Stomach (tissue), 4 donors: ENCODE measurements around the gene ERGIC3.

ENCODE experiments used
- POLR2A ChIP-seq, 4 donors: fragments of 450-650 bp; IDR thresholded peaks; one replicate each; pipeline ENCODE4 v1.6.1; 2016; ENCODE audit warnings: antibody characterized with exemption in 4 of 4, control low read depth in 2 of 4, mild to moderate bottlenecking in 1 of 4, moderate library complexity in 1 of 4
- POLR2AphosphoS5 ChIP-seq, 3 donors: sonication (generic); formaldehyde crosslinking; IDR thresholded peaks; one replicate each; pipeline ENCODE4 v1.6.1; 2016; ENCODE audit warnings: antibody characterized with exemption in 3 of 3
- TF ChIP-seq, protein P1 (sequence below), 7 experiments: fragments of 450-650 bp in 4 of 7; fragments of 200-600 bp in 3 of 7; sonication (generic) in 3 of 7; IDR thresholded peaks; one replicate each; pipeline ENCODE4 v1.5.1; 2016 to 2019; ENCODE audit warnings: antibody characterized with exemption in 7 of 7, control low read depth in 2 of 7, mild to moderate bottlenecking in 1 of 7

GRCh38 chr20:35562541-35563110 is 20.7 kb downstream of the ERGIC3 start:
- TF ChIP-seq POLR2A (IDR thresholded peaks at IDR 0.05), result no peak
- TF ChIP-seq, protein P1, sequence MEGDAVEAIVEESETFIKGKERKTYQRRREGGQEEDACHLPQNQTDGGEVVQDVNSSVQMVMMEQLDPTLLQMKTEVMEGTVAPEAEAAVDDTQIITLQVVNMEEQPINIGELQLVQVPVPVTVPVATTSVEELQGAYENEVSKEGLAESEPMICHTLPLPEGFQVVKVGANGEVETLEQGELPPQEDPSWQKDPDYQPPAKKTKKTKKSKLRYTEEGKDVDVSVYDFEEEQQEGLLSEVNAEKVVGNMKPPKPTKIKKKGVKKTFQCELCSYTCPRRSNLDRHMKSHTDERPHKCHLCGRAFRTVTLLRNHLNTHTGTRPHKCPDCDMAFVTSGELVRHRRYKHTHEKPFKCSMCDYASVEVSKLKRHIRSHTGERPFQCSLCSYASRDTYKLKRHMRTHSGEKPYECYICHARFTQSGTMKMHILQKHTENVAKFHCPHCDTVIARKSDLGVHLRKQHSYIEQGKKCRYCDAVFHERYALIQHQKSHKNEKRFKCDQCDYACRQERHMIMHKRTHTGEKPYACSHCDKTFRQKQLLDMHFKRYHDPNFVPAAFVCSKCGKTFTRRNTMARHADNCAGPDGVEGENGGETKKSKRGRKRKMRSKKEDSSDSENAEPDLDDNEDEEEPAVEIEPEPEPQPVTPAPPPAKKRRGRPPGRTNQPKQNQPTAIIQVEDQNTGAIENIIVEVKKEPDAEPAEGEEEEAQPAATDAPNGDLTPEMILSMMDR (IDR thresholded peaks at IDR 0.05), result no peak
- TF ChIP-seq POLR2AphosphoS5 (IDR thresholded peaks at IDR 0.05), result no peak
